IMR-90 (cell line): Measurements from ENCODE around the gene SUCLA2. TPM values are rescaled to one million over a fixed set of nuclear protein-coding genes. Genes with fewer than 3 reads are reported as not detected.

Experiments
- ATAC-seq: fragments of 200-7000 bp; cut with Tn5 transposase; 2 replicates; pipeline ENCODE4 v1.9.1; 2020; ENCODE audit warnings: low read depth, mild to moderate bottlenecking, moderate library complexity
- BruUV-seq: library from RNA; stranded (reverse); fragments of 400-500 nt; replicated peaks from 2 replicates; lab custom pipeline; 2021; lab: Mats Ljungman, UMichigan
- CTCF ChIA-PET: fragments of 300-600 bp; formaldehyde crosslinking; extraction: SDS; loops from one replicate; lab custom pipeline; 2021; ENCODE audit warnings: antibody characterized with exemption; lab: Yijun Ruan, JAX
- POLR2A ChIA-PET: fragments of 300-600 bp; sonication (Branson Sonifier 250); formaldehyde crosslinking; loops from one replicate; lab custom pipeline; 2022; ENCODE audit warnings: antibody characterized with exemption; ENCODE audit not compliant: unreplicated experiment; lab: Charles Lee
- DNase-seq: peaks from one replicate; pipeline ENCODE4 v3.0.0; 2013
- H2AFZ ChIP-seq: replicated peaks from 2 replicates; pipeline ENCODE3; 2013; ENCODE audit warnings: low read length, mild to moderate bottlenecking; ENCODE audit not compliant: poor library complexity
- H2AK5ac ChIP-seq: 2 replicates; pipeline ENCODE4 v1.6.1; 2013; ENCODE audit warnings: low read depth, low read length, inconsistent platforms
- H2AK9ac ChIP-seq: replicated peaks from 2 replicates; pipeline ENCODE3; 2013; ENCODE audit warnings: mild to moderate bottlenecking, low read depth, low read length, moderate library complexity; ENCODE audit not compliant: poor library complexity
- H2BK120ac ChIP-seq: 2 replicates; pipeline ENCODE4 v1.6.1; 2013; ENCODE audit warnings: low read depth, low read length, inconsistent platforms
- H2BK15ac ChIP-seq: 3 replicates; pipeline ENCODE4 v1.6.1; 2013; ENCODE audit warnings: low read depth, low read length, inconsistent platforms
- H2BK20ac ChIP-seq: 2 replicates; pipeline ENCODE4 v1.6.1; 2013; ENCODE audit warnings: low read depth, mild to moderate bottlenecking, inconsistent platforms, low read length, moderate library complexity
- H2BK5ac ChIP-seq: 2 replicates; pipeline ENCODE4 v1.6.1; 2013; ENCODE audit warnings: mild to moderate bottlenecking, low read depth, low read length, inconsistent platforms; ENCODE audit not compliant: poor library complexity, severe bottlenecking
- H3K14ac ChIP-seq: replicated peaks from 2 replicates; pipeline ENCODE4 v1.6.1; 2013; ENCODE audit warnings: low read depth, low read length, inconsistent platforms
- H3K18ac ChIP-seq: 2 replicates; pipeline ENCODE4 v1.6.1; 2013; ENCODE audit warnings: low read depth, low read length, control low read depth
- H3K23ac ChIP-seq: 2 replicates; pipeline ENCODE4 v1.6.1; 2013; ENCODE audit warnings: low read depth, low read length, inconsistent platforms
- H3K27ac ChIP-seq: 2 replicates; pipeline ENCODE4 v1.5.1; 2013; ENCODE audit warnings: mild to moderate bottlenecking, control low read depth, low read length; ENCODE audit not compliant: insufficient read depth
- H3K27me3 ChIP-seq: 2 replicates; pipeline ENCODE4 v1.6.1; 2013; ENCODE audit warnings: low read length; ENCODE audit not compliant: control insufficient read depth, insufficient read depth
- H3K36me3 ChIP-seq: 2 replicates; pipeline ENCODE4 v1.6.1; 2013; ENCODE audit warnings: low read length, mixed read lengths; ENCODE audit not compliant: control insufficient read depth, insufficient read depth
- H3K4ac ChIP-seq: 2 replicates; pipeline ENCODE4 v1.6.1; 2013; ENCODE audit warnings: low read depth, low read length, inconsistent platforms
- H3K4me1 ChIP-seq: 2 replicates; pipeline ENCODE4 v1.6.1; 2013; ENCODE audit warnings: low read length, mixed read lengths; ENCODE audit not compliant: control insufficient read depth, insufficient read depth
- H3K4me2 ChIP-seq: 2 replicates; pipeline ENCODE4 v1.6.1; 2013; ENCODE audit warnings: low read depth, mild to moderate bottlenecking, control low read depth, low read length, moderate library complexity
- H3K4me3 ChIP-seq: 2 replicates; pipeline ENCODE4 v1.5.1; 2013; ENCODE audit warnings: low read depth, mild to moderate bottlenecking, control low read depth, low read length, moderate library complexity; ENCODE audit not compliant: insufficient read depth
- H3K56ac ChIP-seq: 2 replicates; pipeline ENCODE4 v1.6.1; 2013; ENCODE audit warnings: low read length, inconsistent platforms; ENCODE audit not compliant: insufficient read depth; ENCODE audit errors: extremely low read depth
- H3K79me1 ChIP-seq, 2 experiments: 2 replicates each; pipeline ENCODE4 v1.6.1; 2013; ENCODE audit warnings: low read length in 2 of 2, inconsistent platforms in 1 of 2, low read depth in 1 of 2
- H3K9ac ChIP-seq: 2 replicates; pipeline ENCODE4 v1.6.1; 2013; ENCODE audit warnings: low read depth, low read length, control low read depth
- H3K9me1 ChIP-seq: 2 replicates; pipeline ENCODE4 v1.6.1; 2013; ENCODE audit warnings: low read length, inconsistent platforms; ENCODE audit not compliant: insufficient read depth
- H3K9me3 ChIP-seq: 2 replicates; pipeline ENCODE4 v1.6.1; 2013; ENCODE audit warnings: low read length; ENCODE audit not compliant: control insufficient read depth, insufficient read depth
- H4K20me1 ChIP-seq: 2 replicates; pipeline ENCODE4 v1.6.1; 2013; ENCODE audit warnings: low read length, inconsistent platforms; ENCODE audit not compliant: insufficient read depth
- H4K5ac ChIP-seq: 2 replicates; pipeline ENCODE4 v1.6.1; 2013; ENCODE audit warnings: mild to moderate bottlenecking, low read depth, low read length, control low read depth
- H4K8ac ChIP-seq, 2 experiments: 2 replicates each; pipeline ENCODE4 v1.6.1; 2013; ENCODE audit warnings: low read depth in 2 of 2, low read length in 2 of 2, control low read depth in 1 of 2, inconsistent platforms in 1 of 2
- H4K91ac ChIP-seq: 2 replicates; pipeline ENCODE4 v1.6.1; 2013; ENCODE audit warnings: low read depth, low read length, inconsistent platforms; ENCODE audit not compliant: insufficient read depth
- BHLHE40 ChIP-seq: fragments of 150-350 bp; IDR thresholded peaks from 2 replicates; pipeline ENCODE4 v1.6.1; 2016; ENCODE audit warnings: mild to moderate bottlenecking, low read depth, low read length
- CHD1 ChIP-seq: IDR thresholded peaks from 2 replicates; pipeline ENCODE4 v1.6.1; 2012; ENCODE audit warnings: low read depth, low read length, improper control_type of control experiment
- FOS ChIP-seq: fragments of 150-350 bp; IDR thresholded peaks from 2 replicates; pipeline ENCODE4 v1.6.1; 2016; ENCODE audit warnings: low read depth, low read length
- MAFK ChIP-seq: IDR thresholded peaks from 2 replicates; pipeline ENCODE4 v1.6.1; 2012; ENCODE audit warnings: low read depth, low read length, improper control_type of control experiment
- MAZ ChIP-seq: IDR thresholded peaks from 2 replicates; pipeline ENCODE4 v1.6.1; 2012; ENCODE audit warnings: low read depth, mild to moderate bottlenecking, low read length, improper control_type of control experiment, moderate library complexity, borderline replicate concordance
- MXI1 ChIP-seq: IDR thresholded peaks from 2 replicates; pipeline ENCODE4 v1.6.1; 2012; ENCODE audit warnings: low read depth, mild to moderate bottlenecking, low read length, moderate library complexity, borderline replicate concordance
- NFE2L2 ChIP-seq: fragments of 150-350 bp; IDR thresholded peaks from 2 replicates; pipeline ENCODE4 v1.6.1; 2016; ENCODE audit warnings: low read depth, mild to moderate bottlenecking, low read length
- RCOR1 ChIP-seq: IDR thresholded peaks from 2 replicates; pipeline ENCODE4 v1.6.1; 2012; ENCODE audit warnings: mild to moderate bottlenecking, low read length, improper control_type of control experiment; ENCODE audit not compliant: insufficient replicate concordance
- RFX5 ChIP-seq: IDR thresholded peaks from 2 replicates; pipeline ENCODE4 v1.8.0; 2012; ENCODE audit warnings: low read depth, mild to moderate bottlenecking, low read length, moderate library complexity
- WGBS, 2 experiments: methylation state at CpG; one replicate each; pipeline versions ENCODE4 v1.1.5 to v1.1.7; 2013; ENCODE audit warnings: missing lambda C conversion rate in 2 of 2; ENCODE audit not compliant: insufficient read length in 1 of 2; ENCODE audit errors: extremely low coverage in 2 of 2; 5-methylcytosine and 5-hydroxymethylcytosine counted together
- dilution Hi-C: fragments of 300-500 bp; cut with HindIII; formaldehyde crosslinking; loops from one replicate; pipeline ENCODE4 v1.14.3; 2018; ENCODE audit warnings: low sequenced_read_pairs; ENCODE audit not compliant: unreplicated experiment
- in situ Hi-C: fragments of 300-500 bp; cut with MboI; formaldehyde crosslinking; loops from 3 replicates; pipeline ENCODE4 v1.14.3; 2019; ENCODE audit warnings: low sequenced_read_pairs, inconsistent platforms, mixed read lengths
- intact Hi-C: fragments of 100-400 bp; cut with micrococcal nuclease; formaldehyde crosslinking; loops from 2 replicates; pipeline ENCODE4 v1.10.0; 2022
- polyA plus RNA-seq, 3 experiments: library from polyadenylated mRNA; depleted of rRNA; stranded (reverse); fragments of >200 nt; gene quantifications; 2 replicates each; pipeline ENCODE4 v1.2.3, GENCODE V29; 2012; ENCODE audit warnings: low replicate concordance in 1 of 3
- total RNA-seq: library from RNA; depleted of rRNA; stranded (reverse); fragments of >200 nt; gene quantifications from 2 replicates; pipeline ENCODE4 v1.2.3, GENCODE V29; 2012

SUCLA2 gene
- total and polyA plus RNA-seq, 2 of the 4 experiments (the other 2 are of a cell fraction): 31.5 to 36.1 TPM

GRCh38 chr13:47949799-47950198, 51.3 kb downstream of the SUCLA2 start:
- in situ Hi-C loops (no loop called here), dilution Hi-C loops (no loop called here), intact Hi-C loops (no loop called here)
- no peak overlapping the region for H4K8ac ChIP-seq
- no peak overlapping the region for H3K14ac ChIP-seq
- no peaks in the 10 kb centered on the region for H3K4me1 ChIP-seq
- no peak overlapping the region for H3K4me3 ChIP-seq
- H3K23ac ChIP-seq: no peak overlapping the region
- ChIA-PET POLR2A (no interaction called here), CTCF (no interaction called here)
- H2BK15ac ChIP-seq: no peak overlapping the region
- TF ChIP-seq CHD1: no peak
- no peak for TF ChIP-seq MAZ
- TF ChIP-seq RFX5: no peak
- TF ChIP-seq FOS: no peak
- no peak for TF ChIP-seq BHLHE40
- no peak for TF ChIP-seq MAFK
- no peak for TF ChIP-seq RCOR1
- TF ChIP-seq MXI1: no peak
- TF ChIP-seq NFE2L2: no peak
- H3K36me3 ChIP-seq: peaks cover 4% of the 10 kb centered on the region
- peaks cover 2% of the 10 kb centered on the region; the same call in 1 of the 2 replicates for H3K9me1 ChIP-seq
- no TSS peak for BruUV-seq
- no peak overlapping the region for H4K91ac ChIP-seq
- no peaks in the 10 kb centered on the region for H4K20me1 ChIP-seq
- no peak overlapping the region for H3K27ac ChIP-seq
- no peak overlapping the region for H3K56ac ChIP-seq
- no CpG with 5 or more reads among the region's 2 CpGs for WGBS, 2 experiments
- no peak for ATAC-seq
- DNase-seq: no peak
- H3K9me3 ChIP-seq: no peaks in the 10 kb centered on the region
- no peak overlapping the region for H3K4me2 ChIP-seq
- H2AFZ ChIP-seq: no peak overlapping the region
- no peak overlapping the region for H2BK5ac ChIP-seq
- no peak overlapping the region for H3K4ac ChIP-seq
- no peaks in the 10 kb centered on the region for H3K27me3 ChIP-seq
- H4K5ac ChIP-seq: no peak overlapping the region
- no peak overlapping the region for H3K18ac ChIP-seq
- no peak overlapping the region for H2AK5ac ChIP-seq
- no peak overlapping the region for H2AK9ac ChIP-seq
- no peak overlapping the region for H3K9ac ChIP-seq
- H2BK20ac ChIP-seq: no peak overlapping the region
- H2BK120ac ChIP-seq: no peak overlapping the region
- no peaks in the 10 kb centered on the region; a peak in 1 of 4 replicates for H3K79me1 ChIP-seq
